ENCODE measurements around the gene KLHDC9.

GRCh38 chr1:161080441-161081405 lies 17.4 kb upstream of the KLHDC9 start:
- TF ChIP-seq POLR2AphosphoS5 (IDR thresholded peaks at IDR 0.05; ENCODE audit: low read depth, low read length) (no peak), CTCF (IDR thresholded peaks at IDR 0.05; ENCODE audit: control extremely low read depth in 1 of 3, insufficient read depth in 1 of 3, low read depth in 1 of 3, low read length in 3 of 3) (no peak), SP1 (IDR thresholded peaks at IDR 0.05; ENCODE audit: low read depth, low read length) (no peak), EP300 (IDR thresholded peaks at IDR 0.05; ENCODE audit: borderline replicate concordance in 1 of 2, low read depth in 2 of 2, low read length in 2 of 2) (no peak), SP2 (IDR thresholded peaks at IDR 0.05; ENCODE audit: low read length) (no peak), USF2 (IDR thresholded peaks at IDR 0.05; ENCODE audit: low read length) (no peak), TBP (IDR thresholded peaks at IDR 0.05; ENCODE audit: low read depth, low read length) (no peak), HDAC2 (IDR thresholded peaks at IDR 0.05; ENCODE audit: borderline replicate concordance in 1 of 2, low read depth in 2 of 2, low read length in 2 of 2) (no peak), SP4 (IDR thresholded peaks at IDR 0.05; ENCODE audit: low read length) (no peak), GABPA (IDR thresholded peaks at IDR 0.05; ENCODE audit: borderline replicate concordance, insufficient read depth, low read length) (no peak), BRCA1 (IDR thresholded peaks at IDR 0.05; ENCODE audit: low read depth, low read length) (no peak), POLR2A (IDR thresholded peaks at IDR 0.05; ENCODE audit: control extremely low read depth in 1 of 2, low read depth in 2 of 2, low read length in 2 of 2) (no peak), NRF1 (IDR thresholded peaks at IDR 0.05; ENCODE audit: low read depth, low read length) (no peak), KDM4A (IDR thresholded peaks at IDR 0.05; ENCODE audit: low read depth, low read length, severe bottlenecking) (no peak)
